MG63 (cell line): ENCODE measurements around the gene LYRM4. TPM values are rescaled to one million over a fixed set of nuclear protein-coding genes. Genes with fewer than 3 reads are reported as not detected.

ENCODE experiments used
- DNase-seq: peaks from one replicate; pipeline ENCODE4 v3.0.0-alpha.2; 2020
- H3K27me3 ChIP-seq: fragments of 250-450 bp; sonication (Bioruptor Pico); 2 replicates; pipeline ENCODE4 v1.5.1; 2020; ENCODE audit warnings: mild to moderate bottlenecking, moderate library complexity
- H3K36me3 ChIP-seq: fragments of 250-450 bp; sonication (Bioruptor Pico); 2 replicates; pipeline ENCODE4 v1.5.1; 2020; ENCODE audit warnings: mild to moderate bottlenecking, moderate library complexity
- H3K4me3 ChIP-seq: fragments of 250-450 bp; sonication (Bioruptor Pico); 2 replicates; pipeline ENCODE4 v1.5.1; 2020; ENCODE audit warnings: mild to moderate bottlenecking, moderate library complexity
- H3K9me3 ChIP-seq: fragments of 250-450 bp; sonication (Bioruptor Pico); 2 replicates; pipeline ENCODE4 v1.5.1; 2020; ENCODE audit warnings: mild to moderate bottlenecking, moderate library complexity
- total RNA-seq: library from RNA; depleted of rRNA; stranded (reverse); fragments of >200 nt; shearing (Covaris generic); gene quantifications from 2 replicates; pipeline ENCODE4 v1.2.3, GENCODE V29; 2014; ENCODE audit warnings: low replicate concordance

The LYRM4 gene
- total RNA-seq, 1 experiment from 2014 or later: 35.0 TPM

DNA sequence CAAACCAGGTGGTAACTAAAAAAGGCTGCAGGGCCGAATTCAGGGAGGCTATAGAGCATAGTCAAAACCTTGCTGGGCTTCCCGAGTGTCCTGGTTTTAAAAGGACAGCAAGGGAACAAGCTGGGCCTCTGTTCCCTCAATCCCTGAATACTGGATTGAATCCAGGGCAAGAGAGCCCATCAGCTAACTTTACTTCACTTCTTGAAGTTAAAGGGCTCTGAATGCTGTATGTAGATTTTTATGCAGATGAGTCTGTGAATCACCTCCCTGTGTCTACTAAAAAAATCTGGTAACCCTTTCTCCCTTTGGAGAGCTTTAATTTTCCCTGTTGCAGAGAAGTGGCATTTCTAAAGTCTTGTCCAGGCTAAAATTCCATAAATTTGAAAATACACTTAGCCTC, 29.5 kb downstream of the LYRM4 start:
- H3K36me3 ChIP-seq: peaks cover 2% of the 10 kb centered on the region; the same call in 1 of the 2 replicates
- no peak overlapping the region for H3K4me3 ChIP-seq
- H3K27me3 ChIP-seq: no peaks in the 10 kb centered on the region
- DNase-seq: no peak
- H3K9me3 ChIP-seq: no peaks in the 10 kb centered on the region

DNA sequence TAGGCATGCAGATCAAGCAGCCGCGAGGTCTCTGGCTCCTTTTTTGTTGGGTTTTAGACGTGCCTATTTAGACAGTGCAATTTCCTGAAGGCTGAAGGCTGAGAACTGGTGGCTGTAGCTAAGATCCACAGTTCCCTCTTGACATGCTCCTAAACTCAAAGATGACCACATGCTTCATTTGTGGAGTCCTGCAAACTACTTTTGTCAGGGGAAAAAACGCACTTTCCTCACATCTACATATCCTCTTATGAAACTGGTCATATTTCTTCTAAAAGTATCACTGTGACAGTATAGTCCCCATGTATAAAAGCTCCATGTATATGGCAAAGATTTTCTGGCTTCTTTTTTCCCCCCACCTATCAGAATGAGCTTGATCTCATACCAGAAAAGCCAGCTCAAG, 30.7 kb downstream of the LYRM4 start:
- H3K36me3 ChIP-seq: no peaks in the 10 kb centered on the region
- no peak overlapping the region for H3K4me3 ChIP-seq
- DNase-seq: no peak
- no peaks in the 10 kb centered on the region for H3K27me3 ChIP-seq
- no peaks in the 10 kb centered on the region for H3K9me3 ChIP-seq

DNA sequence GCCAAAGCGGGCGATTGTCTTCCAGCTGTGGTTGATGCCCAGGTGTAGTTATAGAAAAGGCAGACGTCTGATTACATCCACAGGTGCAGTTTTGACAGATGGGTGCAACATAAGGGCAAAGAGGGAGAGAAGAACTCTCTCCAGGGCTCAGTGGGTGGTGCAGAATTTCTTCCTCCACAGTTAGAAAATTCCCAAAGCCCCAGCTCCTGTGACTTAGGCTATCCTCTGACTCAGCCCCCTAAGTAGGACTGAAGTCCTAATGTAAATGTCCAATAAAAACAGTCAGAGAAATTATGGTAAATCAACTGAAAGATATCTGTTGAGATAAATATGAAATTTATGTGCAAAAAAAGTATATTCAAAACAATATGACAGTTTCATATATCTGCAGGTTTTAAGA, 31.4 kb downstream of the LYRM4 start:
- no peaks in the 10 kb centered on the region for H3K9me3 ChIP-seq
- H3K36me3 ChIP-seq: no peaks in the 10 kb centered on the region
- H3K27me3 ChIP-seq: no peaks in the 10 kb centered on the region
- no peak for DNase-seq
- no peak overlapping the region for H3K4me3 ChIP-seq

DNA sequence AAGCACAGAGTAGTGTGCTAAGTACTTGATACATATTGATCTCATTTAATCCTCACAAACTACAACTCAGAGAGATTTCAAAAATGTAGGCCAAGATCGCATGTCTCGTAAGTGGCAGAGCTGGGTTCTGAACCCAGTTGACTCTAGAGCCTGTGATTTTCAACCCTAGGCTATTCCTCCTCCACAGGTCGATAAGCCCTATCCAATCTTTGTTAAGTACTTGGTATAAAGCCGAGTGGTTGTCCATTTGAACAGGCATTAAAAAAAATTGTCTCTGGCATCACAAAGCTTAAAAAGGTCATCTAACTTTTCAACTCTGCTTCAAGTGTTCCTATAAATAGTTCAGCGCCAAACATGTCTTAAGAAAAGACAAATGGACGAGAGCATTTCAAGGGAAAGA, 37.4 kb downstream of the LYRM4 start:
- no peak for DNase-seq
- H3K4me3 ChIP-seq: no peak overlapping the region

DNA sequence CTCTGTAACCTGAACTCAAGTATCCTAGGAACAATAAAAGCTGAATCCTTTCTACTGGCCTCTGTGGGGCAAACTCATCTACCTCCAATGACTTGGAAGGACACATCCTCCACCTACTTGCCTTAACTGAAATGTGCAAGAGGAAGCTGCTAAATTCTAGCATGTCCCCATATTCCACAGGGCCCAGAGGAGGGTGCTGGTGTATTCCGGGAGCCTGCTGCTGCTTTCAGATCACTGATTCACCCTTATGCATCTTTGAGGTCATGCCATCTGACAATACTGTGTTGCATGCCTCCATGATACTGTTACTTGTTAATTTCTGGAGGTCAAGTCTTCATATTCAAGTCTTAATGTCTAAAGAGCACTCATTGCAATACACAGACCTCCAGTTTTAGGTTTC, 40.3 kb downstream of the LYRM4 start:
- Histone ChIP-seq H3K9me3 (no peaks in the 10 kb centered on the region), H3K4me3 (no peak overlapping the region), H3K27me3 (no peaks in the 10 kb centered on the region), H3K36me3 (no peaks in the 10 kb centered on the region)
- no peak for DNase-seq

More for the DNA sequence above, 37.4 kb downstream of the LYRM4 start:
- H3K9me3 ChIP-seq: no peaks in the 10 kb centered on the region
- H3K36me3 ChIP-seq: no peaks in the 10 kb centered on the region
- H3K27me3 ChIP-seq: no peaks in the 10 kb centered on the region

DNA sequence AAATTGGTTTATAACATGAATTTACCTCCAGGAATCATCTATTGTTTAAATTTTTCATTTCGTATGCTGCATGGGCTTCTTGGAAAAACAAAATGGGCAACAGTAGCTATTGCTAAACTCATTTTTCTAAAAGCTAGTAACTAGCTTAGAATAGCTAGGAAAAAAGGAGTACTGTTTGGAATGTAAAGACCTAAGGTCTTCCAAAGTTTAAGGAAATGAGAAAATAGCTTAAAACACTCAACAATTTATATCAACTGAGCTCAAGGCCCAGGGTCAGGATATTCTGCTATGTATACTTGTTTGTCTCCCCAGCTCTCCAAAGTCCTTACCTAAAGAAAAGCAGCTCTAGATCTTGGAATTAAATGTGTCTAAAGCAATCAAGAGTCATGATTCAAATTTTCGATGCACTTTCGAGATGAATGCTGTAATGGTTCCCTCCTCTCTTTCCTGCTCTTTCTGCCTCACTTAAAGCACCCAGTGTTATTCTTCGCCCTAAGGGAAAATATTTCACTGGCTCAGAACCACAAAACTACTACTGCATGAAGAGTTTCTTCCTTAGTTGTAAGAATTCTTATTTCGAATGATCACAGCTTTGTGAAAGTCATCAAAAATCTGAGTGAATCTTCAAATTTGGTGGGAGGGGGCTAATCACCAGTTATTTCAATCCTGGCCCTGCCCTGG, 41.6 kb downstream of the LYRM4 start:
- no peak for DNase-seq
- Histone ChIP-seq H3K36me3 (peaks cover 3% of the 10 kb centered on the region), H3K27me3 (no peaks in the 10 kb centered on the region), H3K9me3 (no peaks in the 10 kb centered on the region), H3K4me3 (no peak overlapping the region)

DNA sequence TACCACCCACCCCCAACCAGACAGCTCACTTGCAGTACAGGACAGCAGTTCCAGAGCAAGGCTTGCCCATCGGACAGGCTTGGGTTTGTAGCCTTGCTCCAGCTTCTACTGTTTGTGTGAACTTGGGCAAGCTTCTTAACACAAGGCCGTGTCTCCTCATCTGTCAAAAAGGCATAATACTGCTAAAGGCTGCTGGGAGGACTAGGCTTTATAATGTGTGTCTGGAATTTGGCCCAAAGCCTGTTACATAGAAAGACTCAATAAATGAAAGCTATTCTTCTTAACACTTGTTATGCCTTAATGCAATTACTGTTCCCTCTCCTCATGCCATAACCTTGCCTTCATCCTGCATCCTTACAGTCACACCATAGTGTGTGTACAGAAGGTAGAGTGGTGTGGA, 43.4 kb downstream of the LYRM4 start:
- Histone ChIP-seq H3K9me3 (no peaks in the 10 kb centered on the region), H3K27me3 (no peaks in the 10 kb centered on the region), H3K36me3 (peaks cover 3% of the 10 kb centered on the region), H3K4me3 (no peak overlapping the region)
- no peak for DNase-seq

DNA sequence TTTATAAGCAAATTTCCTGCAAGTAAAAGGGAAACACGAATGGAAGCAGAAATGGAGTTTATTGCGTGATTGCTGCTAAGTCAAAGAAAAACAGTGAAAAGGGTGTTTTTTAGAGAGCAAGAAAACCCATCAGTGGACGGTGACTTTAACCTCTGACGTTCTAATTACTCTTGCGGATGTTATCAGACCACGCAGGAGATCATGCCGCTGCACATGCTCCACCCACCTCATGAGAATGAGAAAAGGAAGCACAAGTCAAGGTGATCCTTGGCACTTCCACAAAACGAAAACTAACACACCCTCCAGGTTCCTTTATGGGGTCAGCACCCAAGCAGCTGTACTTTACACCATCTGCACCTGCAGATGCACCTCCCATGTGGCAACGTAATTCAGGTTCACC, 45.0 kb downstream of the LYRM4 start:
- H3K36me3 ChIP-seq: peaks cover 3% of the 10 kb centered on the region
- H3K27me3 ChIP-seq: no peaks in the 10 kb centered on the region
- no peaks in the 10 kb centered on the region for H3K9me3 ChIP-seq
- H3K4me3 ChIP-seq: no peak overlapping the region
- DNase-seq: no peak

DNA sequence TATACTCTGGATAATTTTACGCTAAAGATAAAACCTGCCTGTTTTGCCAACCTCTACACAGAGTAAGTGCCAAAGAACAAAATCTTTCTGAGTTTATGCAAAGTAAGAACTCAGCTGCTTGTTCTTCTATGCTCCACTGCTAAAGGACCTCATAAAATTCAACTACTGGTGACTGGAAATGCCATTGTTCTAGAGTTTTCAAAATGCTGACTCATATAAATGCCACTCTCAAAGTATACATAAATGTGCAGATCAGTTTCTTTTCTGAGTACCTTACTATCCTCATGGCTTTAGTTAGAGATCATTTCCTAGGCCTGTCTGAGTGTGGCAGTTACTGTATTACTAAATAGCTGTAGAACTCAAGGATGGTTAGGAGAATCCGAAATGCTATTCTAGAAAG, 45.6 kb downstream of the LYRM4 start:
- Histone ChIP-seq H3K4me3 (no peak overlapping the region), H3K9me3 (no peaks in the 10 kb centered on the region), H3K36me3 (peaks cover 3% of the 10 kb centered on the region), H3K27me3 (no peaks in the 10 kb centered on the region)
- DNase-seq: no peak

DNA sequence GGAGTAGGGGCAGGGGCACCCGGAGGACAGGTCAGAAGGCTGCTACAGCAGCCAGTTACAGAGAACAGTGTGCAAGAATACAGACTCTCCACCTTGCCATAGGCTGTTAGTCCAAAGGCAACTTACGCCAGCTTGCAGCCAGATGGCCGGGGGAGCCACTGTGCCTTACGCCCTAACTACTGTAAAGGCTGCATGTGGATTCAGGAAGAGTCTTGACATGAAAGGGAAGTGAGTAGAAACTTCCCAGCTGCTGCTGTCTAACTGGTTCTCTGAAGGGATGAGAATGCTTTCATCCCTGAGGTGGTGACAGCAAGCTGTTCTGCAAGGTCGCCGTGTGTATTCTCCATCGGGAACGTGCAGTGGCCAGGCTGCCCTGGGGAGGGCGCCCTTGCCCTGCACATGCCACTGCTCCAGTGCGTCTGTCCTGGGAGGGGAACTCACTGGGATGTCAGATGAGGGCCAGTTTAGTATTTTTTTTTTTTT, 46.1 kb downstream of the LYRM4 start:
- no peak overlapping the region for H3K4me3 ChIP-seq
- H3K36me3 ChIP-seq: peaks cover 3% of the 10 kb centered on the region
- H3K27me3 ChIP-seq: no peaks in the 10 kb centered on the region
- peak; percentile 5 for DNase-seq
- H3K9me3 ChIP-seq: no peaks in the 10 kb centered on the region

DNA sequence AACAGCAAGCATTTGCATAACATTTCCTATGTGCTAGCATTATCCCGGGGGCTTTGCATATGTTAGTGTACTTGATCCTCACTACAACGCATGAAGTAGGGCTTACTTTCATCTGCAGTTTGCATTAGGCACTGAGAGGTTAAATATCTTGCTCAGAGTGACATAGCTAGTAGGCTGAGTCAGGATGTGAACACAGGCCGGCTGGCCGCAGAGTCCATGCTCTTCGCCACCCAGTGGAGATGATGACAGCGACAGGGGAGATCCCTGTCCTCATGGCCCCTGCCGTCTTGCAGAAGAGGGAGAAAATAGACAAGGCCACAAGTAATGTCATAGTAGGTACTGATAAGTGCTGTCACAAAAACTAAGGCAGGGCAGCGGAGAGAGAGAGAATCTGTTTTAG, 46.9 kb downstream of the LYRM4 start:
- Histone ChIP-seq H3K36me3 (peaks cover 3% of the 10 kb centered on the region), H3K27me3 (no peaks in the 10 kb centered on the region), H3K9me3 (no peaks in the 10 kb centered on the region), H3K4me3 (no peak overlapping the region)
- no peak for DNase-seq

DNA sequence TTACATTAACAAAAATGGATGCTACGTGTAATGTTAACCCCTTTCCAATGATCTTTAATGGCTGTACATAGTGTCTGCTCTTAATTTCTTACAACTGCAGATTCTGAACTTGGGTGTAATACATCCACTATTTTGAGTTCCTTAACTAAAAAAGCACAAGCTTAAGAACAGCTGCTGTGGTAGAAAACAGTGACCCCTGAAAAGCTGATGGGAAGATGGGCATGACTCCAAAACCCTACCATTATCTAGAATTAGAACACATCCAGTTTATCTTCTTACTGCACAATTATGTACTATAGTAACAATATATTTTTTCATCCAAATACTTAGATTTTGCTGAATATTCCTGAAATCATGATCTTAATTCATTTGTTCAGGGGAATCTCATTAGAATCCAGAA, 49.3 kb downstream of the LYRM4 start:
- H3K27me3 ChIP-seq: no peaks in the 10 kb centered on the region
- H3K9me3 ChIP-seq: no peaks in the 10 kb centered on the region
- H3K36me3 ChIP-seq: peaks cover 3% of the 10 kb centered on the region
- no peak for DNase-seq
- no peak overlapping the region for H3K4me3 ChIP-seq

DNA sequence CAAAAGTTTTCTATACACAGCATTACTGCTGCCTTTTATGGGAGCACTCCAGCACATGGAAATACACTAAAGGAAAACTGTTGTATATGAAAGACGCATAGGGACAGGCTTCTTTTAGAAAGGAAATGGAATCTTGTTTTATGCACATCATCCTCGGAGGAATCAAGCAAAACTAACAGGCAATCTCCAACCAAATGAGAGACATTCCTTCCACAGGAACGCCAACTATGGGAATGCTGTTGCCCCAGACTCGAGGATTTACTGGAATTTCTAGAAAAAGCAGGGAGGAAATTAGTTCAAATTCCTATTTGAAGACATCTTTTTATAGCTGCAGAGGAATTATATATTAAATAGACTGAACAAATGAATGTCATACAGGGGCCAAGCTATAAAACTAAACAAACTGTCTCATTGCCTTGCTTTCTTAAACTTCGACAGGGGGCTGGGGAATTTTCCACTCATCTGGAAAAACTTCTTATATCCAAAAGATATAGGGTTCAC, 52.2 kb downstream of the LYRM4 start:
- H3K9me3 ChIP-seq: no peaks in the 10 kb centered on the region
- H3K4me3 ChIP-seq: no peak overlapping the region
- H3K27me3 ChIP-seq: no peaks in the 10 kb centered on the region
- no peaks in the 10 kb centered on the region for H3K36me3 ChIP-seq
- no peak for DNase-seq

DNA sequence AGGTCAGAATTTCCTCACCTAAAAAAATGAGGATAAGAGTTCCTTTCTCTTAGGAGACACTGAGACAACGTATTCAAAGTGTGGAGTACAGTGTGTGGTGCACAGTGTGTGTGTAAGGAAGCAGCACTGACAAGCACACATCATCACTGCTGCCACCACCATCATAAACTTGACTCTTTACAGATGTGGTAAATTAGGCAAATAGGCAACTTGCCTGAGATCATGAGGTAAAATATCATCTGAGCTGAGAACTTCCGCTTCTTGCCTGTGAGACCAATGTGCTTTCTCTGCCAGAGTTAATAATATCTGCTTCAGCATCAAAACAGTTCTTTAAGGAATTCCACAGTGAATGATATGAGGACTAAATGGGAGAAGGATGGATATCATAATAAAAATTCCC, 52.7 kb downstream of the LYRM4 start:
- no peaks in the 10 kb centered on the region for H3K9me3 ChIP-seq
- no peaks in the 10 kb centered on the region for H3K27me3 ChIP-seq
- H3K4me3 ChIP-seq: no peak overlapping the region
- no peaks in the 10 kb centered on the region for H3K36me3 ChIP-seq
- DNase-seq: no peak

DNA sequence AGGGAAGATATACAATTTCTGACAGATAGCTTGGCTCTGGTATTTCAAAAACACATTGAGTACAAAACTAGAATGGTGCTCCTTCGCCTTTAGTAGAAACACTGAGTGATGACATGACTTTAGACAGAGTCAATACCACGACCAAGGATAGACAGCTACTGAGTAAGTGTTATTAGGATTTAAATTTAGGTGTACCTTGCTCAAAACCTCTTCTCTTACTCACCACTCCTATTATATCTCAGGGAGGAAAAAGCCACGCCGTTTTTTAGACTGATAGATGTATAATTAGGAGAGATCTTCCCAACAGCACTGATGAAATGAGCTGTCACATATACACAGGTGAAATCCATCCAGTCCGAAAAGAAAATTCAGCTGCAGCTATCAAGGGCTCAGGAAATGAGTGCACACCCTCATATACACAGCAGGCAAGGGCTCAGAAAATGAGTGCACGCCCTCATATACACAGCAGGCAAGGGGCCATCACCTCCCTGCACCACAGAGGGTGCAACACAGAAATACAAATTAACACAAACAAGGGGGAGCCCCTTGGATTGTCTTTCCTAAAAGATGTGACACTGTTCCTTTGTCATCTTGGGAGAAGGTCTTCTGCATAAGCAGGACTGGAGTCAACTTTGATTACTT, 53.7 kb downstream of the LYRM4 start:
- Histone ChIP-seq H3K36me3 (no peaks in the 10 kb centered on the region), H3K9me3 (no peaks in the 10 kb centered on the region), H3K27me3 (no peaks in the 10 kb centered on the region), H3K4me3 (no peak overlapping the region)
- no peak for DNase-seq

DNA sequence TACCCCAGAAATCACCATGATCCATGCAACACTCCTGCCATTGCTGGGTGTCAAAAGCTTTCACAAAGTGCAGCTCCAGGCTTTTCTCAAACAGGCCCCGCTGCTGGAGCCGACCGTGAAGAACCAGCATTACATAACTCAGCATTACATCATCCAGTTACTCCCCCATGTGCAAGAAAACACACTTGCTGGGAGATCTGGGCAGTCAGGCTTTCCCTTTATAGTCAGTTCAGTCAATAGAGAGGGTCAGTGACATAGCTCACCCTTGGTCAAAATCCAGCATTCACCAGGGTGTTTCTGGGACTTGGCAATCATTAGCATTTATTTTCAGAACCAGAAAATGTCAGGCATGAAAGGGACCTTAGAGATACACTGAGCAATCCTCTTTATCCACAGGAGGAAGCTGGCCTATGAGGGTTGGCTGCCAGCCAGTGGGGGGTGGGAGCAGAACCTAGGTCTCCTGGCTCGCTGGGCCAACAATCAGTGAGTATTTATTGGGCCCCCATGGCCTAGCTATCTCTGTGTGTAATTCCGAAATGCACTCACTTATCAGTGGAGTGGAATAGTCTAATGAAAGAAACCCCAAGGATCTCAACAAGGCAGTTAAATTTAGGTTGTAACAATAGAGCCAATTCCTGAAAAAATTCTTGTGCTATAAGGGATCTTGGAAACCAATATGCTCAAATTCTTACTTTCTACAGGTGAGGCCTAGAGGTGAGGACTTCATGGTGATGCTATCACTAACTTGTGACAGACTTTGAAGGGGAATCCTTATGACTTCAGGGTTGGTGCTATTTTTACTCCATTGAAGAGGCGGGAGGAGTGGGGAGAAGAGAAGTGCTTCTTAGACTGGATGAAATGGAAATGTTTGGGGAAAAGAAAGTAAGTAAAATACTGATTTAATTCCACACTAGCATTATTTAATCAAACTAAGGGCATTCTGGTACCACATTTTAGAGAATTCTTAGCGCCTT, 54.6 kb downstream of the LYRM4 start:
- Histone ChIP-seq H3K9me3 (no peaks in the 10 kb centered on the region), H3K4me3 (no peak overlapping the region), H3K36me3 (no peaks in the 10 kb centered on the region), H3K27me3 (no peaks in the 10 kb centered on the region)
- peak; percentile 59 for DNase-seq

DNA sequence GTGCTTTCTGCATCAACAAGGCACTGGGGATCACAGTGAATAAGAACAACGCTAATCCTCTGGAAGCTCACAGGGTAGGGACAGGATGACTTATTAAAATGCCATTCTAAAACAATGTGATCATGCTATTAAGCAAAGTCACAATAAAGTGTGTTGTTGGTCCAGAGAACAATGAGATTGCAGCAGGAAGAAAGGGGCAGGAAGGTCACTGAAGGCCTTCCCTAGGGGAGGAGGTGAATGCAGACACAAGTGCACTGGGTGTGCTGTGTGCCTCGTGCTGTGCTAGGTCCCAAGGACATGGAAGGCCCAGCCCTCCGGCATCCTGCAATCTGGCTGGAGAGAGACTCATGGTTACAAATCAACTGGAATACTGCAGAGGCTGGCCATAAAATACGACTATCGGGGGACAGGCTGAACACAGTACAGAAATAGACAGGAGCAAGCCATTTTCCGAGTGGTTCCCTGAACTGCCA, 55.7 kb downstream of the LYRM4 start:
- no peak for DNase-seq
- Histone ChIP-seq H3K27me3 (no peaks in the 10 kb centered on the region), H3K9me3 (no peaks in the 10 kb centered on the region), H3K4me3 (no peak overlapping the region), H3K36me3 (no peaks in the 10 kb centered on the region)
